HCT116 (cell line): ENCODE measurements around the gene RNFT1.
"Not testable (repeated sequence)": the region's sequence is repeated elsewhere in the genome, so short reads cannot be mapped to it uniquely, and the experiment has no call there.

ENCODE experiments used
- CTCF ChIP-seq, 3 experiments: fragments of 200-600 bp in 1 of 3; sonication (generic) in 1 of 3; IDR thresholded peaks in 2 of 3; conservative IDR thresholded peaks in 1 of 3; 2 replicates each; pipeline ENCODE4 v1.5.1; 2012 to 2017; ENCODE audit warnings: low read depth in 2 of 3, low read length in 2 of 3, antibody characterized with exemption in 1 of 3, borderline replicate concordance in 1 of 3, control low read depth in 1 of 3, mild to moderate bottlenecking in 1 of 3, mixed read lengths in 1 of 3, mixed run types in 1 of 3, moderate library complexity in 1 of 3; ENCODE audit not compliant: insufficient read depth in 1 of 3
- EZH2 ChIP-seq: fragments of 200-600 bp; sonication (generic); IDR thresholded peaks from 2 replicates; pipeline ENCODE4 v1.6.1; 2017; ENCODE audit warnings: antibody characterized with exemption, mixed run types
- EZH2phosphoT487 ChIP-seq: fragments of 200-600 bp; IDR thresholded peaks from 2 replicates; pipeline ENCODE4 v1.6.1; 2018; ENCODE audit warnings: antibody characterized with exemption, borderline replicate concordance
- JUND ChIP-seq: IDR thresholded peaks from 2 replicates; pipeline ENCODE4 v1.6.1; 2012
- POLR2A ChIP-seq: IDR thresholded peaks from 2 replicates; pipeline ENCODE4 v1.7.0; 2011; ENCODE audit warnings: borderline replicate concordance; ENCODE audit not compliant: insufficient read depth, insufficient read length; ENCODE audit errors: extremely low read depth
- POLR2AphosphoS5 ChIP-seq: IDR thresholded peaks from 2 replicates; pipeline ENCODE4 v1.6.1; 2011; ENCODE audit warnings: mild to moderate bottlenecking, low read depth, low read length, moderate library complexity
- RAD21 ChIP-seq: IDR thresholded peaks from 2 replicates; pipeline ENCODE4 v1.6.1; 2012; ENCODE audit warnings: low read depth, mild to moderate bottlenecking
- ZNF274 ChIP-seq: fragments of 200-500 bp; sonication (Bioruptor generic); IDR thresholded peaks from 2 replicates; pipeline ENCODE4 v1.6.1; 2014; ENCODE audit warnings: mild to moderate bottlenecking, low read depth, low read length, inconsistent platforms

GRCh38 chr17:59975166-59975565, 10.6 kb upstream of the RNFT1 start:
- TF ChIP-seq CTCF (IDR thresholded peaks at IDR 0.05 in 2 of 3, conservative IDR thresholded peaks at IDR 0.05 in 1 of 3; ENCODE audit: borderline replicate concordance in 1 of 3, insufficient read depth in 1 of 3, low read depth in 2 of 3, low read length in 2 of 3); JUND; RAD21; POLR2A; EZH2; EZH2phosphoT487; ZNF274; POLR2AphosphoS5: not testable (repeated sequence)
